GM12878 (cell line): Measurements from ENCODE around the gene RCN2. TPM values are rescaled to one million over a fixed set of nuclear protein-coding genes. Genes with fewer than 3 reads are reported as not detected.

Experiments used
- ATAC-seq: fragments of 200-7000 bp; cut with Tn5 transposase; 3 replicates; pipeline ENCODE4 v1.9.1; 2020; ENCODE audit warnings: mild to moderate bottlenecking, moderate library complexity
- BruUV-seq: library from RNA; stranded (reverse); fragments of 400-500 nt; replicated peaks from 2 replicates; lab custom pipeline; 2021; lab: Mats Ljungman, UMichigan
- CTCF ChIA-PET: fragments of 300-600 bp; sonication (Branson Sonifier 250); formaldehyde crosslinking; extraction: SDS; loops from one replicate; lab custom pipeline; 2021; ENCODE audit warnings: inconsistent platforms; lab: Yijun Ruan, JAX
- POLR2A ChIA-PET: fragments of 350-600 bp; formaldehyde crosslinking; extraction: SDS; loops from one replicate; lab custom pipeline; 2021; ENCODE audit warnings: inconsistent platforms; lab: Charles Lee
- RAD21 ChIA-PET: fragments of 300-600 bp; sonication (Branson Sonifier 250); formaldehyde crosslinking; loops from one replicate; lab custom pipeline; 2023; ENCODE audit warnings: antibody characterized with exemption; ENCODE audit not compliant: unreplicated experiment; lab: Charles Lee
- SMC1A ChIA-PET: fragments of 300-600 bp; sonication (Branson Sonifier 250); formaldehyde crosslinking; loops from one replicate; lab custom pipeline; 2023; ENCODE audit not compliant: unreplicated experiment, uncharacterized antibody; lab: Charles Lee
- DNase-seq: peaks from one replicate; pipeline ENCODE4 v3.0.0-alpha.2; 2011; ENCODE audit warnings: low read depth, low spot score
- FAIRE-seq: peaks from 3 replicates; lab custom pipeline; 2011; peaks lifted over from hg19 to GRCh38; lab: Jason Lieb, UNC
- H2AFZ ChIP-seq: 2 replicates; pipeline ENCODE4 v1.6.0; 2011; ENCODE audit warnings: low read depth, low read length, control low read depth; ENCODE audit not compliant: control insufficient read depth
- H3K27ac ChIP-seq: 2 replicates; pipeline ENCODE4 v1.5.1; 2011; ENCODE audit warnings: control low read depth; ENCODE audit not compliant: control insufficient read depth, insufficient read depth
- H3K27me3 ChIP-seq, 2 experiments: replicated peaks in 1 of 2; 2 replicates each; pipeline versions ENCODE4 v1.6.0 to v1.6.1; 2011; ENCODE audit warnings: low read length in 1 of 2; ENCODE audit not compliant: control insufficient read depth in 2 of 2, insufficient read depth in 2 of 2
- H3K36me3 ChIP-seq, 2 experiments: 2 replicates each; pipeline ENCODE4 v1.5.1; 2011; ENCODE audit warnings: low read length in 1 of 2; ENCODE audit not compliant: control insufficient read depth in 2 of 2, insufficient read depth in 2 of 2
- H3K4me1 ChIP-seq: 2 replicates; pipeline ENCODE4 v1.6.1; 2011; ENCODE audit warnings: mild to moderate bottlenecking, low read length, moderate library complexity, mixed read lengths; ENCODE audit not compliant: control insufficient read depth, insufficient read depth
- H3K4me2 ChIP-seq: 2 replicates; pipeline ENCODE4 v1.6.0; 2011; ENCODE audit warnings: control low read depth; ENCODE audit not compliant: control insufficient read depth, insufficient read depth
- H3K4me3 ChIP-seq: fragments of 200-600 bp; sonication (generic); 2 replicates; pipeline ENCODE4 v1.5.1; 2016
- H3K79me2 ChIP-seq: 2 replicates; pipeline ENCODE4 v1.6.0; 2011; ENCODE audit warnings: low read length; ENCODE audit not compliant: control insufficient read depth, insufficient read depth
- H3K9ac ChIP-seq: 2 replicates; pipeline ENCODE4 v1.8.0; 2011; ENCODE audit warnings: low read length, control low read depth, mixed read lengths; ENCODE audit not compliant: control insufficient read depth, insufficient read depth
- H3K9me3 ChIP-seq: replicated peaks from 3 replicates; pipeline ENCODE4 v1.5.1; 2011; ENCODE audit warnings: mild to moderate bottlenecking, low read length; ENCODE audit not compliant: control insufficient read depth, insufficient read depth
- H4K20me1 ChIP-seq: 2 replicates; pipeline ENCODE4 v1.6.0; 2011; ENCODE audit not compliant: control insufficient read depth, insufficient read depth
- EGR1 ChIP-seq, 2 experiments: IDR thresholded peaks; 1 replicate in 1 of 2; 2 replicates in 1 of 2; pipeline ENCODE4 v1.6.1; 2011 to 2012; ENCODE audit warnings: low read depth in 2 of 2, low read length in 2 of 2, borderline replicate concordance in 1 of 2, mild to moderate bottlenecking in 1 of 2, moderate library complexity in 1 of 2
- EZH2 ChIP-seq: IDR thresholded peaks from 2 replicates; pipeline ENCODE4 v1.6.1; 2012; ENCODE audit warnings: low read depth, mild to moderate bottlenecking, control low read depth, inconsistent platforms, low read length, borderline replicate concordance; ENCODE audit not compliant: control insufficient read depth
- FOXM1 ChIP-seq: IDR thresholded peaks from 2 replicates; pipeline ENCODE4 v1.6.1; 2012; ENCODE audit warnings: low read depth, mild to moderate bottlenecking, inconsistent platforms, low read length, moderate library complexity
- KDM1A ChIP-seq: fragments of 200-600 bp; sonication (generic); IDR thresholded peaks from 2 replicates; pipeline ENCODE4 v1.6.1; 2016; ENCODE audit warnings: borderline replicate concordance
- NFIC ChIP-seq: IDR thresholded peaks from 2 replicates; pipeline ENCODE4 v1.6.1; 2012; ENCODE audit warnings: low read depth, mild to moderate bottlenecking, inconsistent platforms, low read length, moderate library complexity
- NR2F1 ChIP-seq: fragments of 450-650 bp; conservative IDR thresholded peaks from 2 replicates; pipeline ENCODE4 v1.6.1; 2017; ENCODE audit warnings: mild to moderate bottlenecking
- PML ChIP-seq: IDR thresholded peaks from 2 replicates; pipeline ENCODE4 v1.6.1; 2012; ENCODE audit warnings: low read length, inconsistent platforms
- RAD21 ChIP-seq: IDR thresholded peaks from 2 replicates; pipeline ENCODE4 v1.6.1; 2011; ENCODE audit warnings: mild to moderate bottlenecking, low read depth, low read length, moderate library complexity; ENCODE audit not compliant: insufficient read depth
- SREBF1 ChIP-seq: IDR thresholded peaks from 2 replicates; pipeline ENCODE4 v1.6.1; 2012; ENCODE audit warnings: mild to moderate bottlenecking, low read length
- TCF7 ChIP-seq: IDR thresholded peaks from 2 replicates; pipeline ENCODE4 v1.6.1; 2014; ENCODE audit warnings: antibody characterized with exemption, borderline replicate concordance
- WRNIP1 ChIP-seq: IDR thresholded peaks from 2 replicates; pipeline ENCODE4 v1.6.1; 2011; ENCODE audit warnings: low read depth, low read length, improper control_type of control experiment, borderline replicate concordance
- ZNF274 ChIP-seq: IDR thresholded peaks from one replicate; pipeline ENCODE4 v1.8.0; 2011; ENCODE audit not compliant: insufficient read length, insufficient read depth
- ZNF384 ChIP-seq: IDR thresholded peaks from 2 replicates; pipeline ENCODE4 v1.6.1; 2012; ENCODE audit warnings: low read depth, mild to moderate bottlenecking, low read length, improper control_type of control experiment, borderline replicate concordance
- ZZZ3 ChIP-seq: IDR thresholded peaks from 2 replicates; pipeline ENCODE4 v1.6.1; 2011; ENCODE audit warnings: low read depth; ENCODE audit not compliant: control insufficient read depth, insufficient read length
- WGBS: methylation state at CpG from one replicate; pipeline ENCODE4 v1.1.6; 2016; ENCODE audit warnings: low lambda C conversion rate; ENCODE audit not compliant: insufficient replicate concordance, insufficient coverage; ENCODE audit errors: missing lambda C conversion rate; 5-methylcytosine and 5-hydroxymethylcytosine counted together
- in situ Hi-C: fragments of 300-500 bp; cut with MboI; formaldehyde crosslinking; loops from 9 replicates; pipeline ENCODE4 v1.14.3; 2018; ENCODE audit warnings: mixed read lengths
- intact Hi-C: fragments of 100-400 bp; cut with micrococcal nuclease; formaldehyde crosslinking; loops from one replicate; pipeline ENCODE4 v1.14.2; 2022; ENCODE audit not compliant: unreplicated experiment
- polyA plus RNA-seq, 11 experiments: library from polyadenylated mRNA; depleted of rRNA in 4 of 11; unstranded in 6 of 11; stranded (reverse) in 5 of 11; fragments of >200 nt; fragmentation: Nextera tagmentation in 4 of 11; fragmentation: Illumina TruSeq in 1 of 11; extraction: Ambion mirVana in 4 of 11; extraction: Trizol in 1 of 11; gene quantifications; 1 replicate in 1 of 11; 2 replicates in 10 of 11; pipeline versions ENCODE4 v1.2.1 to v1.2.3, GENCODE V29; 2011 to 2016; ENCODE audit warnings: inconsistent platforms in 2 of 11, missing spikeins in 2 of 11, low read depth in 1 of 11
- total RNA-seq, 4 experiments: library from RNA; depleted of rRNA in 3 of 4; stranded (reverse); fragments of >200 nt in 3 of 4; fragmentation: Illumina TruSeq in 1 of 4; extraction: Trizol in 1 of 4; gene quantifications; 2 replicates each; pipeline versions ENCODE4 v1.2.1 to v1.2.3, GENCODE V29; 2013 to 2021

The RCN2 gene
- total and polyA plus RNA-seq, 10 of the 15 experiments (the other 5 are each of a cell fraction or from before 2014, with no cell fraction given): 4.9 to 41.0 (median 12.9) TPM

- no peaks in the 10 kb centered on the region for H4K20me1 ChIP-seq
- H3K79me2 ChIP-seq: no peaks in the 10 kb centered on the region
- DNase-seq: no peak
- no peak overlapping the region for H3K9ac ChIP-seq
- H3K27ac ChIP-seq: no peak overlapping the region
- H2AFZ ChIP-seq: no peak overlapping the region
- H3K4me3 ChIP-seq: no peak overlapping the region
- TF ChIP-seq PML (no peak), RAD21 (no peak), EGR1 (IDR thresholded peaks at IDR 0.05; ENCODE audit: borderline replicate concordance in 1 of 2, low read depth in 2 of 2, low read length in 2 of 2) (no peak), SREBF1 (no peak)
- TF ChIP-seq, all 136 proteins: peak for 0
- H3K9me3 ChIP-seq: no peaks in the 10 kb centered on the region
- H3K27me3 ChIP-seq: 0 out of 4 replicates have a peak, but pooled peaks cover 0 to 4% of the 10 kb centered on the region in 2 experiments
- no peaks in the 10 kb centered on the region for H3K4me1 ChIP-seq
- H3K36me3 ChIP-seq: no peaks in the 10 kb centered on the region
- in situ Hi-C loops (no loop called here), intact Hi-C loops (no loop called here)
- ChIA-PET POLR2A (no interaction called here), SMC1A (no interaction called here), RAD21 (no interaction called here), CTCF (no interaction called here)
- ATAC-seq: no peak
- no peak for FAIRE-seq
- BruUV-seq: no TSS peak
- WGBS: 69% methylated on average over 4 of the region's 4 CpGs
- H3K4me2 ChIP-seq: no peak overlapping the region
These were observed 19.1 kb upstream of the RCN2 start for GRCh38 chr15:76912430-76912829.

- ATAC-seq: no peak
- peaks cover 0 to 4% of the 10 kb centered on the region in 2 experiments; a peak in 1 of 4 replicates for H3K27me3 ChIP-seq
- FAIRE-seq: no peak
- H3K4me1 ChIP-seq: no peaks in the 10 kb centered on the region
- ChIA-PET RAD21 (no interaction called here), SMC1A (interaction anchor here (1.6 kb wide), 1 partner anchor 56 kb away, joined by 3 read pairs; no protein-coding TSS in a partner anchor), POLR2A (no interaction called here), CTCF (no interaction called here)
- no peak overlapping the region for H3K4me3 ChIP-seq
- H3K9ac ChIP-seq: no peak overlapping the region
- no peaks in the 10 kb centered on the region for H3K9me3 ChIP-seq
- no peak overlapping the region for H3K27ac ChIP-seq
- 28% methylated on average over 2 of the region's 2 CpGs for WGBS
- intact Hi-C loops (no loop called here), in situ Hi-C loops (no loop called here)
- H3K79me2 ChIP-seq: no peaks in the 10 kb centered on the region
- no peak overlapping the region for H2AFZ ChIP-seq
- no peak overlapping the region for H3K4me2 ChIP-seq
- BruUV-seq: no TSS peak
- DNase-seq: no peak
- TF ChIP-seq TCF7: no peak
- no peak for TF ChIP-seq EZH2
- no peak for TF ChIP-seq FOXM1
- TF ChIP-seq WRNIP1: no peak
- TF ChIP-seq NFIC: no peak
- TF ChIP-seq ZZZ3: no peak
- TF ChIP-seq ZNF274: no peak
- TF ChIP-seq ZNF384: no peak
- no peak for TF ChIP-seq KDM1A
- no peak for TF ChIP-seq NR2F1
- no peaks in the 10 kb centered on the region for H4K20me1 ChIP-seq
- H3K36me3 ChIP-seq: no peaks in the 10 kb centered on the region
These were observed 17.8 kb upstream of the RCN2 start for GRCh38 chr15:76913737-76914136.
